GM12878 (cell line): ENCODE data around the gene CFAP97. TPM values are rescaled to one million over a fixed set of nuclear protein-coding genes. Genes with fewer than 3 reads are reported as not detected.
A peak's percentile ranks its signal among the peaks of the same experiment; 100 is the strongest.

Source experiments
- BMI1 ChIP-seq: fragments of 450-650 bp; IDR thresholded peaks from 2 replicates; pipeline ENCODE4 v1.6.1; 2016; ENCODE audit warnings: mild to moderate bottlenecking, moderate library complexity, borderline replicate concordance
- CBX5 ChIP-seq: sonication (generic); IDR thresholded peaks from 2 replicates; pipeline ENCODE4 v1.6.1; 2016; ENCODE audit warnings: low read depth, moderate library complexity, mild to moderate bottlenecking, inconsistent platforms
- CEBPB ChIP-seq, 2 experiments: fragments of 150-350 bp in 1 of 2; IDR thresholded peaks; 2 replicates each; pipeline ENCODE4 v1.6.1; 2012 to 2014; ENCODE audit warnings: low read depth in 2 of 2, low read length in 2 of 2, borderline replicate concordance in 1 of 2, inconsistent platforms in 1 of 2
- CREM ChIP-seq: IDR thresholded peaks from 2 replicates; pipeline ENCODE4 v1.6.1; 2014; ENCODE audit warnings: antibody characterized with exemption, low read depth
- FOXK2 ChIP-seq: fragments of 450-650 bp; IDR thresholded peaks from 2 replicates; pipeline ENCODE4 v1.6.1; 2017; ENCODE audit warnings: mild to moderate bottlenecking, moderate library complexity
- MTA2 ChIP-seq: fragments of 450-650 bp; IDR thresholded peaks from 2 replicates; pipeline ENCODE4 v1.6.1; 2016; ENCODE audit warnings: low read depth, mild to moderate bottlenecking, moderate library complexity
- RBBP5 ChIP-seq: fragments of 200-600 bp; sonication (generic); conservative IDR thresholded peaks from 2 replicates; pipeline ENCODE4 v1.6.1; 2016
- RFX5 ChIP-seq: IDR thresholded peaks from 2 replicates; pipeline ENCODE4 v1.6.1; 2011; ENCODE audit warnings: low read depth, low read length, improper control_type of control experiment
- SP1 ChIP-seq: IDR thresholded peaks from one replicate; pipeline ENCODE4 v1.6.1; 2011; ENCODE audit warnings: low read depth, low read length
- SUPT20H ChIP-seq: IDR thresholded peaks from 2 replicates; pipeline ENCODE4 v1.6.1; 2011; ENCODE audit warnings: low read depth, mild to moderate bottlenecking, low read length, moderate library complexity, borderline replicate concordance; ENCODE audit not compliant: control insufficient read depth
- ZNF217 ChIP-seq: fragments of 450-650 bp; IDR thresholded peaks from 2 replicates; pipeline ENCODE4 v1.6.1; 2017; ENCODE audit warnings: antibody characterized with exemption, mild to moderate bottlenecking
- ZNF384 ChIP-seq: IDR thresholded peaks from 2 replicates; pipeline ENCODE4 v1.6.1; 2012; ENCODE audit warnings: low read depth, mild to moderate bottlenecking, low read length, improper control_type of control experiment, borderline replicate concordance
- polyA plus RNA-seq, 11 experiments: library from polyadenylated mRNA; depleted of rRNA in 4 of 11; unstranded in 6 of 11; stranded (reverse) in 5 of 11; fragments of >200 nt; fragmentation: Nextera tagmentation in 4 of 11; fragmentation: Illumina TruSeq in 1 of 11; extraction: Ambion mirVana in 4 of 11; extraction: Trizol in 1 of 11; gene quantifications; 1 replicate in 1 of 11; 2 replicates in 10 of 11; pipeline versions ENCODE4 v1.2.1 to v1.2.3, GENCODE V29; 2011 to 2016; ENCODE audit warnings: inconsistent platforms in 2 of 11, missing spikeins in 2 of 11, low read depth in 1 of 11
- total RNA-seq, 4 experiments: library from RNA; depleted of rRNA in 3 of 4; stranded (reverse); fragments of >200 nt in 3 of 4; fragmentation: Illumina TruSeq in 1 of 4; extraction: Trizol in 1 of 4; gene quantifications; 2 replicates each; pipeline versions ENCODE4 v1.2.1 to v1.2.3, GENCODE V29; 2013 to 2021
- TF ChIP-seq, protein P1 (sequence below): fragments of 450-650 bp; formaldehyde crosslinking; IDR thresholded peaks from 2 replicates; pipeline ENCODE4 v1.5.0; 2022; ENCODE audit warnings: mild to moderate bottlenecking, missing genetic modification characterization
- TF ChIP-seq, protein P2 (sequence below): IDR thresholded peaks from 2 replicates; pipeline ENCODE4 v1.6.1; 2011; ENCODE audit warnings: low read depth, low read length, improper control_type of control experiment, borderline replicate concordance
- TF ChIP-seq, protein P3 (sequence below): fragments of 450-650 bp; IDR thresholded peaks from 2 replicates; pipeline ENCODE4 v1.6.1; 2017; ENCODE audit warnings: antibody characterized with exemption, mild to moderate bottlenecking, moderate library complexity
- TF ChIP-seq, protein P4 (sequence below): fragments of 450-650 bp; IDR thresholded peaks from 2 replicates; pipeline ENCODE4 v1.6.1; 2017; ENCODE audit warnings: mild to moderate bottlenecking
- TF ChIP-seq, protein P5 (sequence below): fragments of 150-350 bp; IDR thresholded peaks from 2 replicates; pipeline ENCODE4 v1.6.1; 2016; ENCODE audit warnings: low read depth, low read length

Gene CFAP97
- total and polyA plus RNA-seq, 10 of the 15 experiments (the other 5 are each of a cell fraction or from before 2014, with no cell fraction given) = 26.4 to 62.7 (median 48.0) TPM

DNA sequence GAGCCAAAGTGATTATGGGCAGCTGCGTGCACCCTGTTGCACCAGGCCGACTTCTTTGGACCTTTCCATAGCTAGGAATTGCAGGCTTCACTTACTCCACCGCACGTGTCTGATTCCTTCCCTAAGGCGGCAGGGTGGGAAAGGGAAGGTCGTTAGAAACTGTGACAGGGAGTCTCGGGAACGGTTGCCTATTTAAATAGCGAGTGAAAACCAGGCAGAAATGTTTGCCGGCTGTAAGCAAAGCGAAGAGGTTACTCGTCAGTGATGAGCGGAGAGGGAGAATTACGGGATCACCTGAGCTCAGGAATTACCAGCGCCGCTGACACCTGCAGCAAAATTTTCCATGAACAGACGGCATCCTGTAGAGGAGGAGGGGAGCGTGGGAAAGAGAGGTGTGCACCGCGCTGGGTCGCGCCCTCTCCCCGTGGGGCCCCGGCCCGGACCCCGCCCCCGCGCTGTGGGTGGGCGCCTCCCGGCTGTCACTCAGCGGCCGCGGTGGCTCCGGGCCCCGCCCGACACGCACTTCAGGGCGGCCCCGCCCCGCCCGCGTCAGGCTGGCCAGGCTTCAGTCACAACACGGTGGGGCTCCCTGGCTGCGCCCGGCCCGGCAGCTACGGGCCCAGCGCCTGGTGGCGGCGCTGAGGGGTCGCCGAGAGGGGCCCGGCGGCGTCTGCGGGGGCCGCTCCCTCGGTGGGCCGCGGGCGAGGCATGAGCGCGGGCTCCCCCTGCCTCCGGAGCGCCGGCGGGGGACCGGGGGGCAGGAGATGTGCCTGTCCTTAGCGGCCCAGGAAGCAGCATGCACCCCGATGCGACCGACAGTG is 5.4 kb upstream of the CFAP97 start, which contains the start of gene SNX25 (continued):
- TF ChIP-seq, protein P1, sequence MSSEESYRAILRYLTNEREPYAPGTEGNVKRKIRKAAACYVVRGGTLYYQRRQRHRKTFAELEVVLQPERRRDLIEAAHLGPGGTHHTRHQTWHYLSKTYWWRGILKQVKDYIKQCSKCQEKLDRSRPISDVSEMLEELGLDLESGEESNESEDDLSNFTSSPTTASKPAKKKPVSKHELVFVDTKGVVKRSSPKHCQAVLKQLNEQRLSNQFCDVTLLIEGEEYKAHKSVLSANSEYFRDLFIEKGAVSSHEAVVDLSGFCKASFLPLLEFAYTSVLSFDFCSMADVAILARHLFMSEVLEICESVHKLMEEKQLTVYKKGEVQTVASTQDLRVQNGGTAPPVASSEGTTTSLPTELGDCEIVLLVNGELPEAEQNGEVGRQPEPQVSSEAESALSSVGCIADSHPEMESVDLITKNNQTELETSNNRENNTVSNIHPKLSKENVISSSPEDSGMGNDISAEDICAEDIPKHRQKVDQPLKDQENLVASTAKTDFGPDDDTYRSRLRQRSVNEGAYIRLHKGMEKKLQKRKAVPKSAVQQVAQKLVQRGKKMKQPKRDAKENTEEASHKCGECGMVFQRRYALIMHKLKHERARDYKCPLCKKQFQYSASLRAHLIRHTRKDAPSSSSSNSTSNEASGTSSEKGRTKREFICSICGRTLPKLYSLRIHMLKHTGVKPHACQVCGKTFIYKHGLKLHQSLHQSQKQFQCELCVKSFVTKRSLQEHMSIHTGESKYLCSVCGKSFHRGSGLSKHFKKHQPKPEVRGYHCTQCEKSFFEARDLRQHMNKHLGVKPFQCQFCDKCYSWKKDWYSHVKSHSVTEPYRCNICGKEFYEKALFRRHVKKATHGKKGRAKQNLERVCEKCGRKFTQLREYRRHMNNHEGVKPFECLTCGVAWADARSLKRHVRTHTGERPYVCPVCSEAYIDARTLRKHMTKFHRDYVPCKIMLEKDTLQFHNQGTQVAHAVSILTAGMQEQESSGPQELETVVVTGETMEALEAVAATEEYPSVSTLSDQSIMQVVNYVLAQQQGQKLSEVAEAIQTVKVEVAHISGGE (CRISPR knock-in tag) = no peak
- no peak for TF ChIP-seq BMI1
- no peak for TF ChIP-seq ZNF384
- 0 out of 2 replicates have a peak, but pooled peaks have one; percentile 37 for TF ChIP-seq CBX5
- TF ChIP-seq, protein P2, sequence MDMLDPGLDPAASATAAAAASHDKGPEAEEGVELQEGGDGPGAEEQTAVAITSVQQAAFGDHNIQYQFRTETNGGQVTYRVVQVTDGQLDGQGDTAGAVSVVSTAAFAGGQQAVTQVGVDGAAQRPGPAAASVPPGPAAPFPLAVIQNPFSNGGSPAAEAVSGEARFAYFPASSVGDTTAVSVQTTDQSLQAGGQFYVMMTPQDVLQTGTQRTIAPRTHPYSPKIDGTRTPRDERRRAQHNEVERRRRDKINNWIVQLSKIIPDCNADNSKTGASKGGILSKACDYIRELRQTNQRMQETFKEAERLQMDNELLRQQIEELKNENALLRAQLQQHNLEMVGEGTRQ = no peak
- no peak for TF ChIP-seq CEBPB (IDR thresholded peaks at IDR 0.05; ENCODE audit: borderline replicate concordance in 1 of 2, low read depth in 2 of 2, low read length in 2 of 2)
- no peak for TF ChIP-seq MTA2
- no peak for TF ChIP-seq ZNF217
- TF ChIP-seq SUPT20H = no peak
- no peak for TF ChIP-seq RFX5
- peak; percentile 46 for TF ChIP-seq SP1
- TF ChIP-seq, protein P3, sequence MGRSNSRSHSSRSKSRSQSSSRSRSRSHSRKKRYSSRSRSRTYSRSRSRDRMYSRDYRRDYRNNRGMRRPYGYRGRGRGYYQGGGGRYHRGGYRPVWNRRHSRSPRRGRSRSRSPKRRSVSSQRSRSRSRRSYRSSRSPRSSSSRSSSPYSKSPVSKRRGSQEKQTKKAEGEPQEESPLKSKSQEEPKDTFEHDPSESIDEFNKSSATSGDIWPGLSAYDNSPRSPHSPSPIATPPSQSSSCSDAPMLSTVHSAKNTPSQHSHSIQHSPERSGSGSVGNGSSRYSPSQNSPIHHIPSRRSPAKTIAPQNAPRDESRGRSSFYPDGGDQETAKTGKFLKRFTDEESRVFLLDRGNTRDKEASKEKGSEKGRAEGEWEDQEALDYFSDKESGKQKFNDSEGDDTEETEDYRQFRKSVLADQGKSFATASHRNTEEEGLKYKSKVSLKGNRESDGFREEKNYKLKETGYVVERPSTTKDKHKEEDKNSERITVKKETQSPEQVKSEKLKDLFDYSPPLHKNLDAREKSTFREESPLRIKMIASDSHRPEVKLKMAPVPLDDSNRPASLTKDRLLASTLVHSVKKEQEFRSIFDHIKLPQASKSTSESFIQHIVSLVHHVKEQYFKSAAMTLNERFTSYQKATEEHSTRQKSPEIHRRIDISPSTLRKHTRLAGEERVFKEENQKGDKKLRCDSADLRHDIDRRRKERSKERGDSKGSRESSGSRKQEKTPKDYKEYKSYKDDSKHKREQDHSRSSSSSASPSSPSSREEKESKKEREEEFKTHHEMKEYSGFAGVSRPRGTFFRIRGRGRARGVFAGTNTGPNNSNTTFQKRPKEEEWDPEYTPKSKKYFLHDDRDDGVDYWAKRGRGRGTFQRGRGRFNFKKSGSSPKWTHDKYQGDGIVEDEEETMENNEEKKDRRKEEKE = no peak
- TF ChIP-seq FOXK2 = no peak
- TF ChIP-seq, protein P4, sequence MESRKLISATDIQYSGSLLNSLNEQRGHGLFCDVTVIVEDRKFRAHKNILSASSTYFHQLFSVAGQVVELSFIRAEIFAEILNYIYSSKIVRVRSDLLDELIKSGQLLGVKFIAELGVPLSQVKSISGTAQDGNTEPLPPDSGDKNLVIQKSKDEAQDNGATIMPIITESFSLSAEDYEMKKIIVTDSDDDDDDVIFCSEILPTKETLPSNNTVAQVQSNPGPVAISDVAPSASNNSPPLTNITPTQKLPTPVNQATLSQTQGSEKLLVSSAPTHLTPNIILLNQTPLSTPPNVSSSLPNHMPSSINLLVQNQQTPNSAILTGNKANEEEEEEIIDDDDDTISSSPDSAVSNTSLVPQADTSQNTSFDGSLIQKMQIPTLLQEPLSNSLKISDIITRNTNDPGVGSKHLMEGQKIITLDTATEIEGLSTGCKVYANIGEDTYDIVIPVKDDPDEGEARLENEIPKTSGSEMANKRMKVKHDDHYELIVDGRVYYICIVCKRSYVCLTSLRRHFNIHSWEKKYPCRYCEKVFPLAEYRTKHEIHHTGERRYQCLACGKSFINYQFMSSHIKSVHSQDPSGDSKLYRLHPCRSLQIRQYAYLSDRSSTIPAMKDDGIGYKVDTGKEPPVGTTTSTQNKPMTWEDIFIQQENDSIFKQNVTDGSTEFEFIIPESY = no peak
- TF ChIP-seq, protein P5, sequence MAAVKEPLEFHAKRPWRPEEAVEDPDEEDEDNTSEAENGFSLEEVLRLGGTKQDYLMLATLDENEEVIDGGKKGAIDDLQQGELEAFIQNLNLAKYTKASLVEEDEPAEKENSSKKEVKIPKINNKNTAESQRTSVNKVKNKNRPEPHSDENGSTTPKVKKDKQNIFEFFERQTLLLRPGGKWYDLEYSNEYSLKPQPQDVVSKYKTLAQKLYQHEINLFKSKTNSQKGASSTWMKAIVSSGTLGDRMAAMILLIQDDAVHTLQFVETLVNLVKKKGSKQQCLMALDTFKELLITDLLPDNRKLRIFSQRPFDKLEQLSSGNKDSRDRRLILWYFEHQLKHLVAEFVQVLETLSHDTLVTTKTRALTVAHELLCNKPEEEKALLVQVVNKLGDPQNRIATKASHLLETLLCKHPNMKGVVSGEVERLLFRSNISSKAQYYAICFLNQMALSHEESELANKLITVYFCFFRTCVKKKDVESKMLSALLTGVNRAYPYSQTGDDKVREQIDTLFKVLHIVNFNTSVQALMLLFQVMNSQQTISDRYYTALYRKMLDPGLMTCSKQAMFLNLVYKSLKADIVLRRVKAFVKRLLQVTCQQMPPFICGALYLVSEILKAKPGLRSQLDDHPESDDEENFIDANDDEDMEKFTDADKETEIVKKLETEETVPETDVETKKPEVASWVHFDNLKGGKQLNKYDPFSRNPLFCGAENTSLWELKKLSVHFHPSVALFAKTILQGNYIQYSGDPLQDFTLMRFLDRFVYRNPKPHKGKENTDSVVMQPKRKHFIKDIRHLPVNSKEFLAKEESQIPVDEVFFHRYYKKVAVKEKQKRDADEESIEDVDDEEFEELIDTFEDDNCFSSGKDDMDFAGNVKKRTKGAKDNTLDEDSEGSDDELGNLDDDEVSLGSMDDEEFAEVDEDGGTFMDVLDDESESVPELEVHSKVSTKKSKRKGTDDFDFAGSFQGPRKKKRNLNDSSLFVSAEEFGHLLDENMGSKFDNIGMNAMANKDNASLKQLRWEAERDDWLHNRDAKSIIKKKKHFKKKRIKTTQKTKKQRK = no peak
- no peak for TF ChIP-seq CREM
- no peak for TF ChIP-seq RBBP5
